HEK293 (cell line): ENCODE data around the gene AMD1.

Source experiments
- CTCF ChIA-PET: fragments of 350-600 bp; formaldehyde crosslinking; extraction: SDS; loops from one replicate; lab custom pipeline; 2021; ENCODE audit warnings: antibody characterized with exemption; lab: Yijun Ruan, JAX
- POLR2A ChIA-PET: fragments of 300-600 bp; formaldehyde crosslinking; extraction: SDS; loops from one replicate; lab custom pipeline; 2020; ENCODE audit warnings: antibody characterized with exemption, inconsistent platforms; lab: Yijun Ruan, JAX
- H3K27ac ChIP-seq: fragments of 200-500 bp; sonication (Bioruptor generic); 2 replicates; pipeline ENCODE4 v1.5.1; 2014; ENCODE audit warnings: low read depth, low read length, control low read depth, inconsistent platforms; ENCODE audit errors: extremely low read depth
- H3K36me3 ChIP-seq, 2 experiments: fragments of 200-500 bp in 1 of 2; sonication (Bioruptor generic) in 1 of 2; 1 replicate in 1 of 2; 2 replicates in 1 of 2; pipeline ENCODE4 v1.5.1; 2014 to 2017; ENCODE audit warnings: inconsistent platforms in 2 of 2, low read length in 2 of 2; ENCODE audit not compliant: control insufficient read depth in 2 of 2, insufficient read depth in 1 of 2
- H3K4me1 ChIP-seq: fragments of 200-500 bp; sonication (Bioruptor generic); 2 replicates; pipeline ENCODE4 v1.5.1; 2014; ENCODE audit warnings: mild to moderate bottlenecking, low read length, inconsistent platforms; ENCODE audit not compliant: control insufficient read depth, insufficient read depth
- H3K4me3 ChIP-seq: 2 replicates; pipeline ENCODE4 v1.5.1; 2011; ENCODE audit warnings: low read depth, mild to moderate bottlenecking, control low read depth, low read length, moderate library complexity
- H3K9me3 ChIP-seq: fragments of 200-500 bp; sonication (Bioruptor generic); 2 replicates; pipeline ENCODE4 v1.5.1; 2014; ENCODE audit warnings: low read depth, low read length, inconsistent platforms; ENCODE audit not compliant: control insufficient read depth, insufficient read depth
- ELK4 ChIP-seq: IDR thresholded peaks from 2 replicates; pipeline ENCODE4 v1.6.1; 2011; ENCODE audit warnings: mild to moderate bottlenecking, low read depth, low read length, borderline replicate concordance
- MZF1 ChIP-seq: fragments of 450-650 bp; formaldehyde crosslinking; IDR thresholded peaks from 2 replicates; pipeline ENCODE4 v1.5.1; 2017; ENCODE audit warnings: missing biosample characterization, missing genetic modification characterization, borderline replicate concordance
- PRDM2 ChIP-seq: fragments of 450-650 bp; formaldehyde crosslinking; IDR thresholded peaks from 2 replicates; pipeline ENCODE4 v1.5.1; 2016; ENCODE audit warnings: missing biosample characterization, missing genetic modification characterization, borderline replicate concordance
- WT1 ChIP-seq: fragments of 450-650 bp; formaldehyde crosslinking; IDR thresholded peaks from 2 replicates; pipeline ENCODE4 v1.5.1; 2016; ENCODE audit warnings: missing biosample characterization, missing genetic modification characterization
- ZBTB26 ChIP-seq: fragments of 450-650 bp; formaldehyde crosslinking; optimal IDR thresholded peaks from 2 replicates; pipeline ENCODE3; 2016; ENCODE audit warnings: missing biosample characterization, mild to moderate bottlenecking, missing genetic modification characterization
- ZNF148 ChIP-seq: fragments of 450-650 bp; formaldehyde crosslinking; IDR thresholded peaks from 2 replicates; pipeline ENCODE4 v1.5.0; 2017; ENCODE audit warnings: missing biosample characterization, missing genetic modification characterization, borderline replicate concordance
- ZNF18 ChIP-seq: fragments of 450-650 bp; formaldehyde crosslinking; IDR thresholded peaks from 2 replicates; pipeline ENCODE4 v1.5.1; 2016; ENCODE audit warnings: missing biosample characterization, missing genetic modification characterization
- ZNF311 ChIP-seq: fragments of 450-650 bp; formaldehyde crosslinking; IDR thresholded peaks from 2 replicates; pipeline ENCODE4 v1.5.1; 2017; ENCODE audit warnings: missing biosample characterization, missing genetic modification characterization, borderline replicate concordance
- ZNF426 ChIP-seq: fragments of 450-650 bp; formaldehyde crosslinking; IDR thresholded peaks from 2 replicates; pipeline ENCODE4 v1.5.1; 2017; ENCODE audit warnings: missing biosample characterization, missing genetic modification characterization, mild to moderate bottlenecking, inconsistent platforms, moderate library complexity
- ZNF544 ChIP-seq: fragments of 450-650 bp; formaldehyde crosslinking; IDR thresholded peaks from 2 replicates; pipeline ENCODE4 v1.5.0; 2017; ENCODE audit warnings: missing biosample characterization, missing genetic modification characterization
- ZNF624 ChIP-seq: fragments of 450-650 bp; formaldehyde crosslinking; IDR thresholded peaks from 2 replicates; pipeline ENCODE4 v1.5.1; 2017; ENCODE audit warnings: missing biosample characterization, missing genetic modification characterization
- ZNF654 ChIP-seq: fragments of 450-650 bp; formaldehyde crosslinking; IDR thresholded peaks from 2 replicates; pipeline ENCODE4 v1.5.1; 2016; ENCODE audit warnings: low read depth, missing biosample characterization, missing genetic modification characterization
- ZNF660 ChIP-seq: fragments of 450-650 bp; IDR thresholded peaks from 2 replicates; pipeline ENCODE4 v1.5.1; 2018; ENCODE audit warnings: missing biosample characterization, mild to moderate bottlenecking, missing genetic modification characterization
- ZNF692 ChIP-seq: fragments of 450-650 bp; formaldehyde crosslinking; IDR thresholded peaks from 2 replicates; pipeline ENCODE4 v1.5.1; 2016; ENCODE audit warnings: missing biosample characterization, missing genetic modification characterization
- ZNF843 ChIP-seq: fragments of 450-650 bp; formaldehyde crosslinking; IDR thresholded peaks from 2 replicates; pipeline ENCODE4 v1.5.1; 2016; ENCODE audit warnings: missing biosample characterization, missing genetic modification characterization
- ZSCAN5A ChIP-seq: fragments of 450-650 bp; formaldehyde crosslinking; IDR thresholded peaks from 2 replicates; pipeline ENCODE4 v1.5.1; 2016; ENCODE audit warnings: missing biosample characterization, missing genetic modification characterization

Gene AMD1

GRCh38 chr6:110853754-110854477 lies 20.7 kb upstream of the AMD1 start:
- no peaks in the 10 kb centered on the region for H3K9me3 ChIP-seq
- H3K4me3 ChIP-seq = no peak overlapping the region
- H3K4me1 ChIP-seq = no peaks in the 10 kb centered on the region
- TF ChIP-seq ZNF18 (tag by site-specific recombination) = no peak
- TF ChIP-seq ZNF692 (tag by site-specific recombination) = no peak
- TF ChIP-seq ZNF544 (tag by site-specific recombination) = no peak
- no peaks in the 10 kb centered on the region for H3K36me3 ChIP-seq
- CTCF ChIA-PET = interaction anchor here (0.7 to 1.2 kb wide), 3 partner anchors 26 to 200 kb away, joined by 3 to 4 read pairs (median 3); no protein-coding TSS in a partner anchor
- no peak overlapping the region for H3K27ac ChIP-seq
- POLR2A ChIA-PET = interaction anchor here (0.7 to 0.9 kb wide), 2 partner anchors 38 to 300 kb away, joined by 3 read pairs; partner anchors contain the start of gene CDK19

GRCh38 chr6:110856296-110856695 lies 18.3 kb upstream of the AMD1 start:
- POLR2A ChIA-PET = interaction anchor here (3.6 kb wide), 1 partner anchor 18 kb away, joined by 16 read pairs; the partner anchor contains the start of gene AMD1
- no peaks in the 10 kb centered on the region for H3K9me3 ChIP-seq
- CTCF ChIA-PET = no interaction called here
- no peaks in the 10 kb centered on the region for H3K36me3 ChIP-seq
- H3K27ac ChIP-seq = no peak overlapping the region
- no peaks in the 10 kb centered on the region for H3K4me1 ChIP-seq
- no peak overlapping the region for H3K4me3 ChIP-seq
- no peak for TF ChIP-seq ZNF654 (tag by site-specific recombination)
- TF ChIP-seq ZNF311 (tag by site-specific recombination) = no peak
- TF ChIP-seq ZNF426 = no peak
- TF ChIP-seq ZNF660 (tag by site-specific recombination) = no peak
- TF ChIP-seq ZSCAN5A (tag by site-specific recombination) = no peak
- no peak for TF ChIP-seq WT1 (tag by site-specific recombination)
- no peak for TF ChIP-seq ZBTB26 (tag by site-specific recombination)
- no peak for TF ChIP-seq ZNF148 (tag by site-specific recombination)
- no peak for TF ChIP-seq PRDM2 (tag by site-specific recombination)
- TF ChIP-seq ELK4 = no peak
- TF ChIP-seq ZNF843 (tag by site-specific recombination) = no peak
- no peak for TF ChIP-seq ZNF624 (tag by site-specific recombination)
- no peak for TF ChIP-seq MZF1
